Measurements from ENCODE around the gene PLCB2.

PLCB2 gene

DNA sequence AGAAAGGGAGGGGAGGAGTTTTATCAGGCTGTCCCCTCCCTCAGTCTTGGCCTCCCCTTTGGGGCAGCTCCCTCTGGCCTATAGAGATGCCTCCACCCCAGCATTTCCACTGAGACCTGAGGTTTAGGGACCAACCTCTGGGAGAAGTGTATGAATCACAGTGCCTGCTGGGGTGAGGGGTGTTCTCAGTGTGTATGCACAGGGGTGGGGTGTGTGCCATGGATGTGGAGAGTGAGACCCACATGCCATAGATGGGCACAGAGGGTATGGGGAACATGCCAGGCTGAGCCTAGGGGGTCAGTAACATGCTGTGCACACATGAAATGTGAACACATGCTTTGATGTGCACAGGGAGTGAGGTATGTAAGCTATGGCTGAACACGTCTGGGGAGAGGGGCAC lies 12.4 kb downstream of the PLCB2 start:
- no peak for DNase-seq (ENCODE audit: low read depth in 1 of 2, low spot score in 1 of 2)
- Histone ChIP-seq H3K27ac (replicated peaks) (no peak overlapping the region), H3K27me3 (ENCODE audit: insufficient read depth, poor library complexity, severe bottlenecking) (no peaks in the 10 kb centered on the region), H3K4me3 (replicated peaks; ENCODE audit: insufficient read depth, low read length) (no peak overlapping the region)
- TF ChIP-seq, protein P1, sequence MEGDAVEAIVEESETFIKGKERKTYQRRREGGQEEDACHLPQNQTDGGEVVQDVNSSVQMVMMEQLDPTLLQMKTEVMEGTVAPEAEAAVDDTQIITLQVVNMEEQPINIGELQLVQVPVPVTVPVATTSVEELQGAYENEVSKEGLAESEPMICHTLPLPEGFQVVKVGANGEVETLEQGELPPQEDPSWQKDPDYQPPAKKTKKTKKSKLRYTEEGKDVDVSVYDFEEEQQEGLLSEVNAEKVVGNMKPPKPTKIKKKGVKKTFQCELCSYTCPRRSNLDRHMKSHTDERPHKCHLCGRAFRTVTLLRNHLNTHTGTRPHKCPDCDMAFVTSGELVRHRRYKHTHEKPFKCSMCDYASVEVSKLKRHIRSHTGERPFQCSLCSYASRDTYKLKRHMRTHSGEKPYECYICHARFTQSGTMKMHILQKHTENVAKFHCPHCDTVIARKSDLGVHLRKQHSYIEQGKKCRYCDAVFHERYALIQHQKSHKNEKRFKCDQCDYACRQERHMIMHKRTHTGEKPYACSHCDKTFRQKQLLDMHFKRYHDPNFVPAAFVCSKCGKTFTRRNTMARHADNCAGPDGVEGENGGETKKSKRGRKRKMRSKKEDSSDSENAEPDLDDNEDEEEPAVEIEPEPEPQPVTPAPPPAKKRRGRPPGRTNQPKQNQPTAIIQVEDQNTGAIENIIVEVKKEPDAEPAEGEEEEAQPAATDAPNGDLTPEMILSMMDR (IDR thresholded peaks at IDR 0.05; ENCODE audit: insufficient read depth, low read length), result no peak
- TF ChIP-seq SPI1 (IDR thresholded peaks at IDR 0.05; ENCODE audit: borderline replicate concordance, low read depth) (no peak), GABPA (IDR thresholded peaks at IDR 0.05; ENCODE audit: low read depth) (no peak), POLR2AphosphoS5 (IDR thresholded peaks at IDR 0.05; ENCODE audit: low read depth) (no peak)
- TF ChIP-seq, protein P2, sequence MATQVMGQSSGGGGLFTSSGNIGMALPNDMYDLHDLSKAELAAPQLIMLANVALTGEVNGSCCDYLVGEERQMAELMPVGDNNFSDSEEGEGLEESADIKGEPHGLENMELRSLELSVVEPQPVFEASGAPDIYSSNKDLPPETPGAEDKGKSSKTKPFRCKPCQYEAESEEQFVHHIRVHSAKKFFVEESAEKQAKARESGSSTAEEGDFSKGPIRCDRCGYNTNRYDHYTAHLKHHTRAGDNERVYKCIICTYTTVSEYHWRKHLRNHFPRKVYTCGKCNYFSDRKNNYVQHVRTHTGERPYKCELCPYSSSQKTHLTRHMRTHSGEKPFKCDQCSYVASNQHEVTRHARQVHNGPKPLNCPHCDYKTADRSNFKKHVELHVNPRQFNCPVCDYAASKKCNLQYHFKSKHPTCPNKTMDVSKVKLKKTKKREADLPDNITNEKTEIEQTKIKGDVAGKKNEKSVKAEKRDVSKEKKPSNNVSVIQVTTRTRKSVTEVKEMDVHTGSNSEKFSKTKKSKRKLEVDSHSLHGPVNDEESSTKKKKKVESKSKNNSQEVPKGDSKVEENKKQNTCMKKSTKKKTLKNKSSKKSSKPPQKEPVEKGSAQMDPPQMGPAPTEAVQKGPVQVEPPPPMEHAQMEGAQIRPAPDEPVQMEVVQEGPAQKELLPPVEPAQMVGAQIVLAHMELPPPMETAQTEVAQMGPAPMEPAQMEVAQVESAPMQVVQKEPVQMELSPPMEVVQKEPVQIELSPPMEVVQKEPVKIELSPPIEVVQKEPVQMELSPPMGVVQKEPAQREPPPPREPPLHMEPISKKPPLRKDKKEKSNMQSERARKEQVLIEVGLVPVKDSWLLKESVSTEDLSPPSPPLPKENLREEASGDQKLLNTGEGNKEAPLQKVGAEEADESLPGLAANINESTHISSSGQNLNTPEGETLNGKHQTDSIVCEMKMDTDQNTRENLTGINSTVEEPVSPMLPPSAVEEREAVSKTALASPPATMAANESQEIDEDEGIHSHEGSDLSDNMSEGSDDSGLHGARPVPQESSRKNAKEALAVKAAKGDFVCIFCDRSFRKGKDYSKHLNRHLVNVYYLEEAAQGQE (IDR thresholded peaks at IDR 0.05; ENCODE audit: insufficient replicate concordance, low read depth), result no peak

DNA sequence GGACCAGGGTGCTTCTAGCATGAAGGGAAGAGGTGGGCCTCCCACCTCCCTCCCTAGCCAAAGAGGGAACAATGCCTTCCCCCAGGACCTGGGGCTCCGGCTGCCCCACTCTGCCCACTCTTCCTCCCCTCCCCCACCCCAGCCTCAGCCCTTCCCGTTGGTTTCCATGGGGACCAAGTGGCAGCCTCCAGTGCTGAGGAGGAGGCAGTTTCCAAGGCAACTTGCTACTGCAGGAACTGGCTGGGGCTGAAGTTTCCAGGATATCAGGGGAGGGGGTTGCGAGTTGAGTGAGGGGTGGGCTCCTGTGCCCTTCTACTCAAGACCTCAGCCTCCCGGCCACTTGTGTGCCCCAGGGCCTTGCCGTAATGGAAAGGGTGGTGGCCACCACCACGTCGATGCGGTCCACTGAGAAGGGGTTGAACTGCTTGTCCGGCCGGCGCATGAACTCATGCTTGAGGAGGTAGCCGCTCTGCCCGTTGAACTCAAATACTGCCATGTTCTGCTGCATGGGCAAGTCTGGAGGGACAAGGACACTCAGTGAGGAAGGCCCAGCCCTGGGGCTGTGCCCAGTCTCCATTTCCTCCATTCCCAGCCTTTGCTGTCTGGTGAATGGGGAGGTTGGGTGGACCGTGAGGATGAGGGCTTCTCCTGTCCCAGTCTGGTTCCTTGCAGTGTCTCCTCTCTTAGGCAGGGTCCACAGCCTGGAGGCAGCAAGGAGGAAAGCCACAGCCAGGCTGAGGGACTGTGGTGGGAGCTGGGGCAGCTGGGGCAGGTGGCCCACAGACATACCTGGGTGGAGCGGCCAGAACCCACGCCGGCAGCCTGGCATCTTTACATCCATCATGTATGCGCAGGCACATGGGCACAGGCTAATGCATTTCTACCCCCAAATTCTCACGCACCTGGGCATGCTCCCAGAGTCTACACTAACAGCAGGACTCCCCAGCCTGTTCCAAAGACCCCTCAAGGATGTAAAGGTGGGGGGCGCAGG lies 13.5 kb downstream of the PLCB2 start:
- no peak overlapping the region for H3K27ac ChIP-seq (replicated peaks)
- H3K4me3 ChIP-seq (replicated peaks; ENCODE audit: insufficient read depth, low read length), result no peak overlapping the region
- TF ChIP-seq SPI1 (IDR thresholded peaks at IDR 0.05; ENCODE audit: borderline replicate concordance, low read depth), result no peak
- no peak for TF ChIP-seq GABPA (IDR thresholded peaks at IDR 0.05; ENCODE audit: low read depth)
- no peak for TF ChIP-seq POLR2AphosphoS5 (IDR thresholded peaks at IDR 0.05; ENCODE audit: low read depth)
- TF ChIP-seq, protein P2 (IDR thresholded peaks at IDR 0.05; ENCODE audit: insufficient replicate concordance, low read depth), result no peak
- TF ChIP-seq, protein P1 (IDR thresholded peaks at IDR 0.05; ENCODE audit: insufficient read depth, low read length), result no peak
- no peaks in the 10 kb centered on the region for H3K27me3 ChIP-seq (ENCODE audit: insufficient read depth, poor library complexity, severe bottlenecking)
- no peak for DNase-seq (ENCODE audit: low read depth in 1 of 2, low spot score in 1 of 2)

DNA sequence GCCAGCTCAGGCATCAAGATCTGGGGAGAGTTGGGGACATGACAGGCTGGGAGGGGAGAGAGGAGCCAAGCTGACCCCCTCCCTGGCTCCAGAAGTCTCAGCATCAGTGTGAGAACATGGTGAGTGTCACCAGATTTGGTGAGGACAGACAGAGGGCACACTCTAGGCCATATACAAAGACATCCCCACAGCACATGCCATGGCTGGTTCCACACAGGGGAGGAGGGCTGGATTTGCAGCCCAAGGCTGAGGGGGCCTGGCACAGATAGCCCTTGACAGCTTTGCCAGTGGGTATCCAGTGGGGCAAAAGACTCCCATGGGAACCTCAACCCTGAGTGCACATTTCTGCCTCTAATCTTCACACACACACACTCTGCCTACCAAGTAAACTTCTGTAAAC lies 14.7 kb downstream of the PLCB2 start:
- TF ChIP-seq, protein P1 (IDR thresholded peaks at IDR 0.05; ENCODE audit: insufficient read depth, low read length), result no peak
- TF ChIP-seq, protein P2 (IDR thresholded peaks at IDR 0.05; ENCODE audit: insufficient replicate concordance, low read depth), result no peak
- TF ChIP-seq POLR2AphosphoS5 (IDR thresholded peaks at IDR 0.05; ENCODE audit: low read depth) (no peak), GABPA (IDR thresholded peaks at IDR 0.05; ENCODE audit: low read depth) (no peak), SPI1 (IDR thresholded peaks at IDR 0.05; ENCODE audit: borderline replicate concordance, low read depth) (no peak)
- Histone ChIP-seq H3K4me3 (replicated peaks; ENCODE audit: insufficient read depth, low read length) (no peak overlapping the region), H3K27ac (replicated peaks) (no peak overlapping the region), H3K27me3 (ENCODE audit: insufficient read depth, poor library complexity, severe bottlenecking) (no peaks in the 10 kb centered on the region)
- DNase-seq (ENCODE audit: low read depth in 1 of 2, low spot score in 1 of 2), result no peak
